Panc1 (cell line): ENCODE results near the gene RRAS. TPM values are rescaled to one million over a fixed set of nuclear protein-coding genes. Genes with fewer than 3 reads are reported as not detected.

Experiments used
- ATAC-seq: fragments of 200-7000 bp; cut with Tn5 transposase; 2 replicates; pipeline ENCODE4 v1.9.1; 2020; ENCODE audit warnings: mild to moderate bottlenecking, moderate library complexity
- BruUV-seq: library from RNA; stranded (reverse); fragments of 400-500 nt; replicated peaks from 2 replicates; lab custom pipeline; 2021; lab: Mats Ljungman, UMichigan
- CTCF ChIA-PET: fragments of 300-600 bp; sonication (Branson Sonifier 250); formaldehyde crosslinking; loops from one replicate; lab custom pipeline; 2022; ENCODE audit warnings: antibody characterized with exemption; lab: Charles Lee
- POLR2A ChIA-PET: fragments of 300-600 bp; sonication (Branson Sonifier 250); formaldehyde crosslinking; loops from one replicate; lab custom pipeline; 2022; ENCODE audit warnings: antibody characterized with exemption; lab: Charles Lee
- DNase-seq: peaks from one replicate; pipeline ENCODE4 v3.0.0-alpha.2; 2010; ENCODE audit warnings: low read depth, low spot score
- H3K27ac ChIP-seq: 2 replicates; pipeline ENCODE4 v1.5.1; 2011; ENCODE audit warnings: mild to moderate bottlenecking, low read length, inconsistent platforms
- H3K27me3 ChIP-seq: fragments of 200-500 bp; sonication (Bioruptor generic); 2 replicates; pipeline ENCODE4 v1.6.0; 2014; ENCODE audit warnings: low read length, inconsistent platforms; ENCODE audit not compliant: control insufficient read depth, insufficient read depth
- H3K36me3 ChIP-seq: fragments of 200-500 bp; sonication (Bioruptor generic); 2 replicates; pipeline ENCODE4 v1.5.1; 2014; ENCODE audit warnings: inconsistent platforms, mild to moderate bottlenecking, low read length, moderate library complexity; ENCODE audit not compliant: control insufficient read depth, insufficient read depth
- H3K4me1 ChIP-seq: 2 replicates; pipeline ENCODE4 v1.5.1; 2011; ENCODE audit warnings: inconsistent platforms, mild to moderate bottlenecking, low read length, moderate library complexity; ENCODE audit not compliant: control insufficient read depth, insufficient read depth
- H3K4me3 ChIP-seq, 2 experiments: 2 replicates each; pipeline ENCODE4 v1.5.1; 2011 to 2012; ENCODE audit warnings: low read depth in 2 of 2, low read length in 2 of 2, mild to moderate bottlenecking in 2 of 2, inconsistent platforms in 1 of 2, moderate library complexity in 1 of 2
- H3K9me3 ChIP-seq: fragments of 200-500 bp; sonication (Bioruptor generic); 2 replicates; pipeline ENCODE4 v1.5.1; 2014; ENCODE audit warnings: low read depth, mild to moderate bottlenecking, inconsistent platforms, low read length, moderate library complexity; ENCODE audit not compliant: control insufficient read depth, insufficient read depth
- POLR2AphosphoS5 ChIP-seq: IDR thresholded peaks from 2 replicates; pipeline ENCODE4 v1.6.1; 2012; ENCODE audit warnings: mild to moderate bottlenecking, low read depth, low read length, moderate library complexity
- SIN3A ChIP-seq: IDR thresholded peaks from 2 replicates; pipeline ENCODE4 v1.6.1; 2012; ENCODE audit warnings: low read depth, mild to moderate bottlenecking, low read length, moderate library complexity, borderline replicate concordance; ENCODE audit not compliant: insufficient read depth
- TCF7L2 ChIP-seq: IDR thresholded peaks from 2 replicates; pipeline ENCODE4 v1.6.1; 2011; ENCODE audit warnings: mild to moderate bottlenecking, low read depth, low read length, inconsistent platforms
- in situ Hi-C: cut with HindIII; loops from 2 replicates; pipeline ENCODE4 v1.10.0; 2016; ENCODE audit warnings: low sequenced_read_pairs, low pct_unique_long_range_greater_than_20kb
- intact Hi-C: fragments of 100-400 bp; cut with micrococcal nuclease; formaldehyde crosslinking; loops from one replicate; pipeline ENCODE4 v1.10.0; 2022; ENCODE audit not compliant: unreplicated experiment
- total RNA-seq: library from RNA; stranded (reverse); gene quantifications from one replicate; pipeline ENCODE4 v1.2.1, GENCODE V29; 2021; ENCODE audit not compliant: unreplicated experiment
- TF ChIP-seq, protein P1 (sequence below), 2 experiments: IDR thresholded peaks; 2 replicates each; pipeline ENCODE4 v1.6.1; 2011 to 2012; ENCODE audit warnings: low read depth in 2 of 2, control low read depth in 1 of 2, low read length in 1 of 2, mild to moderate bottlenecking in 1 of 2, moderate library complexity in 1 of 2; ENCODE audit not compliant: insufficient read depth in 1 of 2
- TF ChIP-seq, protein P2 (sequence below): fragments of 450-650 bp; IDR thresholded peaks from 2 replicates; pipeline ENCODE4 v1.5.1; 2017; ENCODE audit warnings: mild to moderate bottlenecking

Gene RRAS
- total RNA-seq, 1 experiment from 2014 or later = 64.4 TPM

DNA sequence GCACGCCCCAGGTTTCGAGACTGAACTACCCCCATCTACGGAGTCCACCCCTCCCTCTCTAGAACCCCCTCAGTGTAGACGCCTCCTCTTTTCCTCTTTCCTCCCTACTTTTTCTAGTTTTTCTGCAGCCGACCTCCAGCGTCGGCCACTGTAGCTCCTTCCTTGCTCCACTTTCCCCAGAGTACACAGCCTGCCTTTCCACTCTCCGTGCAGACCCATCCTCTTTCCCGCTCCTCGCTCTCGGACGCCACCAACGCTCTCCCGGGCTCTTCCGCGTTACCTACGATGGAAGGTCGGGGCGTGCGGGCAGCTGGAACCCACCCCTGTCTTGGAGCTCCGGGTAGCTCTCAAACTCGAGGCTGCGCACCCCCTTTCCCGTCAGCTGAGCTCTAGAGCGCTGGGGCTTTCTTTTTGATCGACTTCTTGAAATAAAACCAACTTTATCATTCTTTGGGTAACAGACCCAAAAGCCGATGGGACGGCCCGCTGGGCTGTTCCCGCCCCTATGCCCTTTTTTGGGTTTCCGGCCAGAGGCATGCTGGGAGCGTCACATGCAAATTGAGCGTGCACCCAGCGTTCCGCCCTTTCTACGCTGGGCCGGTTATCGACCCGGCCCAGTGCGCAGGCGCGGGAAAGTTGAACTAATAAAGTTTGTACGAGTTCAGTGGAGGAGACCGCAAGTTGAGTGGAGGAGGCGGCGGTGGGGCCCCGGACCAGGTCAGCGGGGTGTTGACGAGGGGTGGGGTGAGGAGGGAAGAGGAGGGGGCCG is 25.6 kb upstream of the RRAS start, which contains the start of the genes BCL2L12 and IRF3:
TSS of gene BCL2L12 (plus strand) at position 583 of the 769 bp plus-strand sequence. CDS start 760 bp downstream, outside the sequence.
TSS of gene IRF3 (minus strand) at position 507 of the 769 bp plus-strand sequence. CDS start 1,019 bp downstream, outside the sequence.
- no TSS peak for BruUV-seq
- H3K4me1 ChIP-seq = peaks cover 2% of the 10 kb centered on the region; the same call in 1 of the 2 replicates
- DNase-seq (no peak), ATAC-seq (peak; percentile 86)
- H3K36me3 ChIP-seq = peaks cover 10% of the 10 kb centered on the region; the same call in 1 of the 2 replicates
- H3K4me3 ChIP-seq = peak within 1 kb of the TSS; percentile 71 to 95
- ChIA-PET POLR2A (interaction anchor here (0.6 to 0.8 kb wide), 2 partner anchors 11 to 51 kb away, joined by 3 to 5 read pairs; partner anchors contain the start of gene PRMT1), CTCF (no interaction called here)
- no peaks in the 10 kb centered on the region for H3K27me3 ChIP-seq
- no peaks in the 10 kb centered on the region for H3K9me3 ChIP-seq
- TF ChIP-seq TCF7L2 = no peak
- TF ChIP-seq, protein P1, sequence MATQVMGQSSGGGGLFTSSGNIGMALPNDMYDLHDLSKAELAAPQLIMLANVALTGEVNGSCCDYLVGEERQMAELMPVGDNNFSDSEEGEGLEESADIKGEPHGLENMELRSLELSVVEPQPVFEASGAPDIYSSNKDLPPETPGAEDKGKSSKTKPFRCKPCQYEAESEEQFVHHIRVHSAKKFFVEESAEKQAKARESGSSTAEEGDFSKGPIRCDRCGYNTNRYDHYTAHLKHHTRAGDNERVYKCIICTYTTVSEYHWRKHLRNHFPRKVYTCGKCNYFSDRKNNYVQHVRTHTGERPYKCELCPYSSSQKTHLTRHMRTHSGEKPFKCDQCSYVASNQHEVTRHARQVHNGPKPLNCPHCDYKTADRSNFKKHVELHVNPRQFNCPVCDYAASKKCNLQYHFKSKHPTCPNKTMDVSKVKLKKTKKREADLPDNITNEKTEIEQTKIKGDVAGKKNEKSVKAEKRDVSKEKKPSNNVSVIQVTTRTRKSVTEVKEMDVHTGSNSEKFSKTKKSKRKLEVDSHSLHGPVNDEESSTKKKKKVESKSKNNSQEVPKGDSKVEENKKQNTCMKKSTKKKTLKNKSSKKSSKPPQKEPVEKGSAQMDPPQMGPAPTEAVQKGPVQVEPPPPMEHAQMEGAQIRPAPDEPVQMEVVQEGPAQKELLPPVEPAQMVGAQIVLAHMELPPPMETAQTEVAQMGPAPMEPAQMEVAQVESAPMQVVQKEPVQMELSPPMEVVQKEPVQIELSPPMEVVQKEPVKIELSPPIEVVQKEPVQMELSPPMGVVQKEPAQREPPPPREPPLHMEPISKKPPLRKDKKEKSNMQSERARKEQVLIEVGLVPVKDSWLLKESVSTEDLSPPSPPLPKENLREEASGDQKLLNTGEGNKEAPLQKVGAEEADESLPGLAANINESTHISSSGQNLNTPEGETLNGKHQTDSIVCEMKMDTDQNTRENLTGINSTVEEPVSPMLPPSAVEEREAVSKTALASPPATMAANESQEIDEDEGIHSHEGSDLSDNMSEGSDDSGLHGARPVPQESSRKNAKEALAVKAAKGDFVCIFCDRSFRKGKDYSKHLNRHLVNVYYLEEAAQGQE (IDR thresholded peaks at IDR 0.05; ENCODE audit: insufficient read depth in 1 of 2, low read depth in 2 of 2, low read length in 1 of 2) = no peak
- TF ChIP-seq SIN3A = 0 out of 2 replicates have a peak, but pooled peaks have one; percentile 58
- intact Hi-C loops (no loop called here), in situ Hi-C loops (no loop called here)
- peak within 1 kb of the TSS; percentile 90 for H3K27ac ChIP-seq

DNA sequence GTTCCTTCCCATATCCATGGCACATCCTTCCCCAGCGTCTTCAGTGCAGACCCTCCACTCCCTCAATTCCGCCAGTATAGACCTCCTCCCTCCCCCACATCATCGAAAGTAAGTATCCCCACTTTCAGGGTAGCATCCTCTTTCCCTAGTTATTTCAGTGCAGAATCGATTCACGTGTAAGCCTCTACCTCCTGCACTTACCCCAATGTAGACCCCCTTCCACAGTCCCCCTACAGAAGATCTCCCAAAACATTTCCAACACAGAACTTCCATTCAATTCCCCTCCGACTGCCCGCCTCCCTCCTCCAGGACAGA is 25.1 kb upstream of the RRAS start:
- peak overlapping the region; percentile 71 to 95 for H3K4me3 ChIP-seq
- in situ Hi-C loops = no loop called here
- BruUV-seq = no TSS peak
- no peaks in the 10 kb centered on the region for H3K9me3 ChIP-seq
- TF ChIP-seq, protein P1 (IDR thresholded peaks at IDR 0.05; ENCODE audit: insufficient read depth in 1 of 2, low read depth in 2 of 2, low read length in 1 of 2) = no peak
- TF ChIP-seq, protein P2, sequence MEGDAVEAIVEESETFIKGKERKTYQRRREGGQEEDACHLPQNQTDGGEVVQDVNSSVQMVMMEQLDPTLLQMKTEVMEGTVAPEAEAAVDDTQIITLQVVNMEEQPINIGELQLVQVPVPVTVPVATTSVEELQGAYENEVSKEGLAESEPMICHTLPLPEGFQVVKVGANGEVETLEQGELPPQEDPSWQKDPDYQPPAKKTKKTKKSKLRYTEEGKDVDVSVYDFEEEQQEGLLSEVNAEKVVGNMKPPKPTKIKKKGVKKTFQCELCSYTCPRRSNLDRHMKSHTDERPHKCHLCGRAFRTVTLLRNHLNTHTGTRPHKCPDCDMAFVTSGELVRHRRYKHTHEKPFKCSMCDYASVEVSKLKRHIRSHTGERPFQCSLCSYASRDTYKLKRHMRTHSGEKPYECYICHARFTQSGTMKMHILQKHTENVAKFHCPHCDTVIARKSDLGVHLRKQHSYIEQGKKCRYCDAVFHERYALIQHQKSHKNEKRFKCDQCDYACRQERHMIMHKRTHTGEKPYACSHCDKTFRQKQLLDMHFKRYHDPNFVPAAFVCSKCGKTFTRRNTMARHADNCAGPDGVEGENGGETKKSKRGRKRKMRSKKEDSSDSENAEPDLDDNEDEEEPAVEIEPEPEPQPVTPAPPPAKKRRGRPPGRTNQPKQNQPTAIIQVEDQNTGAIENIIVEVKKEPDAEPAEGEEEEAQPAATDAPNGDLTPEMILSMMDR = no peak
- TF ChIP-seq TCF7L2 (no peak), POLR2AphosphoS5 (no peak; the same call in 1 of the 2 replicates), SIN3A (no peak)
- CTCF ChIA-PET = no interaction called here
- DNase-seq = no peak
- peaks cover 2% of the 10 kb centered on the region; the same call in 1 of the 2 replicates for H3K4me1 ChIP-seq
- H3K27me3 ChIP-seq = no peaks in the 10 kb centered on the region
- H3K27ac ChIP-seq = peak overlapping the region; percentile 90
- no peak for ATAC-seq
- H3K36me3 ChIP-seq = peaks cover 10% of the 10 kb centered on the region; the same call in 1 of the 2 replicates
- POLR2A ChIA-PET = interaction anchor here (0.8 kb wide), 1 partner anchor 12 kb away, joined by 5 read pairs; the partner anchor contains the start of gene PRMT1
- intact Hi-C loops = no loop called here
